K562 treated with DMSO at 1 percent for 48 hours (cell line): ENCODE data around the gene WNT6. TPM values are rescaled to one million over a fixed set of nuclear protein-coding genes. Genes with fewer than 3 reads are reported as not detected.

Experiments used
- total RNA-seq: library from RNA; unstranded; fragments of 300-600 nt; gene quantifications from 2 replicates; pipeline ENCODE4 v1.2.3, GENCODE V29; 2022; ENCODE audit warnings: low replicate concordance; ENCODE audit errors: extremely low read depth

The WNT6 gene
- not detected in 2 replicates for total RNA-seq

GRCh38 chr2:218859556-218859987 is at the start of gene WNT6:
TSS of gene WNT6 (plus strand) at chr2:218859805. CDS start at chr2:218860038, 233 bp downstream.

GRCh38 chr2:218831378-218831990 is 28.1 kb upstream of the WNT6 start, which contains the start of gene PRKAG3:
TSS of gene PRKAG3 (minus strand) at chr2:218831803.

GRCh38 chr2:218880102-218880858 is 20.7 kb downstream of the WNT6 start, which contains the start of gene WNT10A:
TSS of gene WNT10A (plus strand) at chr2:218880852. CDS start at chr2:218880996, 144 bp downstream.

Other genes starting within 250 kb of the WNT6 start
- not detected in 2 replicates for gene ZNF142, start 200.2 kb upstream of the WNT6 start, total RNA-seq
- not detected in 2 replicates for gene BCS1L, start 200.1 kb upstream of the WNT6 start, total RNA-seq
- gene RNF25, start 187.8 kb upstream of the WNT6 start, total RNA-seq, result not detected in 2 replicates
- not detected in 2 replicates for gene STK36, start 187.7 kb upstream of the WNT6 start, total RNA-seq
- gene TTLL4, start 149.0 kb upstream of the WNT6 start, total RNA-seq, result not detected in 2 replicates
- not detected in 2 replicates for gene CYP27A1, start 77.7 kb upstream of the WNT6 start, total RNA-seq
- not detected in 2 replicates for gene PRKAG3, start 28.0 kb upstream of the WNT6 start, total RNA-seq
- not detected in 2 replicates for gene WNT10A, start 21.0 kb downstream of the WNT6 start, total RNA-seq
- not detected in 2 replicates for gene CDK5R2, start 99.9 kb downstream of the WNT6 start, total RNA-seq
- gene FEV, start 125.4 kb downstream of the WNT6 start, total RNA-seq, result not detected in 2 replicates
- gene CRYBA2, start 133.6 kb downstream of the WNT6 start, total RNA-seq, result not detected in 2 replicates
- gene CFAP65, start 181.7 kb downstream of the WNT6 start, total RNA-seq, result not detected in 2 replicates
- not detected in 2 replicates for gene IHH, start 201.1 kb downstream of the WNT6 start, total RNA-seq